H1 (cell line): Measurements from ENCODE around the gene SNRPB2. TPM values are rescaled to one million over a fixed set of nuclear protein-coding genes. Genes with fewer than 3 reads are reported as not detected.

ENCODE experiments used
- BACH1 ChIP-seq: IDR thresholded peaks from 2 replicates; pipeline ENCODE4 v1.6.1; 2012; ENCODE audit warnings: low read length, improper control_type of control experiment
- CHD2 ChIP-seq: IDR thresholded peaks from 2 replicates; pipeline ENCODE4 v1.6.1; 2012; ENCODE audit warnings: low read length, improper control_type of control experiment
- CTBP2 ChIP-seq: IDR thresholded peaks from 2 replicates; pipeline ENCODE4 v1.7.0; 2011; ENCODE audit warnings: borderline replicate concordance, mild to moderate bottlenecking, moderate library complexity, mixed read lengths, low read length; ENCODE audit not compliant: insufficient read depth, insufficient read length
- RXRA ChIP-seq: IDR thresholded peaks from 2 replicates; pipeline ENCODE4 v1.6.1; 2011; ENCODE audit warnings: low read depth, mild to moderate bottlenecking, low read length, moderate library complexity; ENCODE audit not compliant: insufficient read depth
- polyA plus RNA-seq, 7 experiments: library from polyadenylated mRNA; depleted of rRNA in 3 of 7; stranded (reverse) in 5 of 7; unstranded in 2 of 7; fragments of >200 nt in 5 of 7; fragments of 200-250 nt in 2 of 7; gene quantifications; 1 replicate in 5 of 7; 2 replicates in 1 of 7; 4 replicates in 1 of 7; pipeline versions ENCODE4 v1.2.1 to v1.2.3, GENCODE V29; 2011 to 2013; ENCODE audit warnings: missing spikeins in 2 of 7, mixed read lengths in 2 of 7
- total RNA-seq: library from RNA; stranded (reverse); fragmentation: NEBNext Ultra II Directional; extraction: Animal tissue kit (Norgen Biotek cat#: 25700); gene quantifications from 2 replicates; pipeline ENCODE4 v1.2.1, GENCODE V29; 2021
- TF ChIP-seq, protein P1 (sequence below), 3 experiments: IDR thresholded peaks; 1 replicate in 2 of 3; 2 replicates in 1 of 3; pipeline versions ENCODE4 v1.5.1 to v1.6.1; 2011; ENCODE audit warnings: low read length in 3 of 3, mild to moderate bottlenecking in 3 of 3, inconsistent platforms in 2 of 3, low read depth in 1 of 3, moderate library complexity in 1 of 3; ENCODE audit not compliant: insufficient read depth in 1 of 3; ENCODE audit errors: control extremely low read depth in 1 of 3
- TF ChIP-seq, protein P2 (sequence below): fragments of 300-600 bp; sonication (generic); IDR thresholded peaks from 2 replicates; pipeline ENCODE4 v1.7.1; 2012; ENCODE audit warnings: low read length, moderate library complexity, mild to moderate bottlenecking, inconsistent platforms; ENCODE audit not compliant: insufficient replicate concordance

SNRPB2 gene
- total and polyA plus RNA-seq, 2 of the 8 experiments (the other 6 are each of a cell fraction or from before 2014, with no cell fraction given), result 49.4 to 102 TPM

DNA sequence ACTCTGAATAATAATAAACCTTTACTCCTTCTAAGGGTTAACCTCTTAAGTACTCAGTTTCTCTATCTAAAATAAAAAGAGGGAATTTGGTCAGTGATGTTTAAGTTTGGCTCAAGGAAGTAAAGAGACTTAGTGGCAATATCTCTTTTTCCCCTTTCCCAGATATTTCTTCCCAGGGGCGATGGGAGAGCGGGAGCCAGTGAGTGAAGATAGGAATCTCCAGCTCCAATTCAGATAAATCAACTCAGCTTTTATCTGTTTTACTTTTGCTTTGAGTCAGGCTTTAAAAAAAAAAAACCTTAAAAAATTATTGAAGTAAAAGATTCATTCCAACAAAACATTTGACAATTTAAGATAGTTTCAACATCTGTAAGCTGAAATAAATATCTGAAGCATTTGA lies 45.4 kb upstream of the SNRPB2 start (continued):
- TF ChIP-seq CHD2, result no peak
- TF ChIP-seq, protein P1, sequence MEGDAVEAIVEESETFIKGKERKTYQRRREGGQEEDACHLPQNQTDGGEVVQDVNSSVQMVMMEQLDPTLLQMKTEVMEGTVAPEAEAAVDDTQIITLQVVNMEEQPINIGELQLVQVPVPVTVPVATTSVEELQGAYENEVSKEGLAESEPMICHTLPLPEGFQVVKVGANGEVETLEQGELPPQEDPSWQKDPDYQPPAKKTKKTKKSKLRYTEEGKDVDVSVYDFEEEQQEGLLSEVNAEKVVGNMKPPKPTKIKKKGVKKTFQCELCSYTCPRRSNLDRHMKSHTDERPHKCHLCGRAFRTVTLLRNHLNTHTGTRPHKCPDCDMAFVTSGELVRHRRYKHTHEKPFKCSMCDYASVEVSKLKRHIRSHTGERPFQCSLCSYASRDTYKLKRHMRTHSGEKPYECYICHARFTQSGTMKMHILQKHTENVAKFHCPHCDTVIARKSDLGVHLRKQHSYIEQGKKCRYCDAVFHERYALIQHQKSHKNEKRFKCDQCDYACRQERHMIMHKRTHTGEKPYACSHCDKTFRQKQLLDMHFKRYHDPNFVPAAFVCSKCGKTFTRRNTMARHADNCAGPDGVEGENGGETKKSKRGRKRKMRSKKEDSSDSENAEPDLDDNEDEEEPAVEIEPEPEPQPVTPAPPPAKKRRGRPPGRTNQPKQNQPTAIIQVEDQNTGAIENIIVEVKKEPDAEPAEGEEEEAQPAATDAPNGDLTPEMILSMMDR (IDR thresholded peaks at IDR 0.05; ENCODE audit: control extremely low read depth in 1 of 3, insufficient read depth in 1 of 3, low read depth in 1 of 3, low read length in 3 of 3), result no peak
- TF ChIP-seq, protein P2, sequence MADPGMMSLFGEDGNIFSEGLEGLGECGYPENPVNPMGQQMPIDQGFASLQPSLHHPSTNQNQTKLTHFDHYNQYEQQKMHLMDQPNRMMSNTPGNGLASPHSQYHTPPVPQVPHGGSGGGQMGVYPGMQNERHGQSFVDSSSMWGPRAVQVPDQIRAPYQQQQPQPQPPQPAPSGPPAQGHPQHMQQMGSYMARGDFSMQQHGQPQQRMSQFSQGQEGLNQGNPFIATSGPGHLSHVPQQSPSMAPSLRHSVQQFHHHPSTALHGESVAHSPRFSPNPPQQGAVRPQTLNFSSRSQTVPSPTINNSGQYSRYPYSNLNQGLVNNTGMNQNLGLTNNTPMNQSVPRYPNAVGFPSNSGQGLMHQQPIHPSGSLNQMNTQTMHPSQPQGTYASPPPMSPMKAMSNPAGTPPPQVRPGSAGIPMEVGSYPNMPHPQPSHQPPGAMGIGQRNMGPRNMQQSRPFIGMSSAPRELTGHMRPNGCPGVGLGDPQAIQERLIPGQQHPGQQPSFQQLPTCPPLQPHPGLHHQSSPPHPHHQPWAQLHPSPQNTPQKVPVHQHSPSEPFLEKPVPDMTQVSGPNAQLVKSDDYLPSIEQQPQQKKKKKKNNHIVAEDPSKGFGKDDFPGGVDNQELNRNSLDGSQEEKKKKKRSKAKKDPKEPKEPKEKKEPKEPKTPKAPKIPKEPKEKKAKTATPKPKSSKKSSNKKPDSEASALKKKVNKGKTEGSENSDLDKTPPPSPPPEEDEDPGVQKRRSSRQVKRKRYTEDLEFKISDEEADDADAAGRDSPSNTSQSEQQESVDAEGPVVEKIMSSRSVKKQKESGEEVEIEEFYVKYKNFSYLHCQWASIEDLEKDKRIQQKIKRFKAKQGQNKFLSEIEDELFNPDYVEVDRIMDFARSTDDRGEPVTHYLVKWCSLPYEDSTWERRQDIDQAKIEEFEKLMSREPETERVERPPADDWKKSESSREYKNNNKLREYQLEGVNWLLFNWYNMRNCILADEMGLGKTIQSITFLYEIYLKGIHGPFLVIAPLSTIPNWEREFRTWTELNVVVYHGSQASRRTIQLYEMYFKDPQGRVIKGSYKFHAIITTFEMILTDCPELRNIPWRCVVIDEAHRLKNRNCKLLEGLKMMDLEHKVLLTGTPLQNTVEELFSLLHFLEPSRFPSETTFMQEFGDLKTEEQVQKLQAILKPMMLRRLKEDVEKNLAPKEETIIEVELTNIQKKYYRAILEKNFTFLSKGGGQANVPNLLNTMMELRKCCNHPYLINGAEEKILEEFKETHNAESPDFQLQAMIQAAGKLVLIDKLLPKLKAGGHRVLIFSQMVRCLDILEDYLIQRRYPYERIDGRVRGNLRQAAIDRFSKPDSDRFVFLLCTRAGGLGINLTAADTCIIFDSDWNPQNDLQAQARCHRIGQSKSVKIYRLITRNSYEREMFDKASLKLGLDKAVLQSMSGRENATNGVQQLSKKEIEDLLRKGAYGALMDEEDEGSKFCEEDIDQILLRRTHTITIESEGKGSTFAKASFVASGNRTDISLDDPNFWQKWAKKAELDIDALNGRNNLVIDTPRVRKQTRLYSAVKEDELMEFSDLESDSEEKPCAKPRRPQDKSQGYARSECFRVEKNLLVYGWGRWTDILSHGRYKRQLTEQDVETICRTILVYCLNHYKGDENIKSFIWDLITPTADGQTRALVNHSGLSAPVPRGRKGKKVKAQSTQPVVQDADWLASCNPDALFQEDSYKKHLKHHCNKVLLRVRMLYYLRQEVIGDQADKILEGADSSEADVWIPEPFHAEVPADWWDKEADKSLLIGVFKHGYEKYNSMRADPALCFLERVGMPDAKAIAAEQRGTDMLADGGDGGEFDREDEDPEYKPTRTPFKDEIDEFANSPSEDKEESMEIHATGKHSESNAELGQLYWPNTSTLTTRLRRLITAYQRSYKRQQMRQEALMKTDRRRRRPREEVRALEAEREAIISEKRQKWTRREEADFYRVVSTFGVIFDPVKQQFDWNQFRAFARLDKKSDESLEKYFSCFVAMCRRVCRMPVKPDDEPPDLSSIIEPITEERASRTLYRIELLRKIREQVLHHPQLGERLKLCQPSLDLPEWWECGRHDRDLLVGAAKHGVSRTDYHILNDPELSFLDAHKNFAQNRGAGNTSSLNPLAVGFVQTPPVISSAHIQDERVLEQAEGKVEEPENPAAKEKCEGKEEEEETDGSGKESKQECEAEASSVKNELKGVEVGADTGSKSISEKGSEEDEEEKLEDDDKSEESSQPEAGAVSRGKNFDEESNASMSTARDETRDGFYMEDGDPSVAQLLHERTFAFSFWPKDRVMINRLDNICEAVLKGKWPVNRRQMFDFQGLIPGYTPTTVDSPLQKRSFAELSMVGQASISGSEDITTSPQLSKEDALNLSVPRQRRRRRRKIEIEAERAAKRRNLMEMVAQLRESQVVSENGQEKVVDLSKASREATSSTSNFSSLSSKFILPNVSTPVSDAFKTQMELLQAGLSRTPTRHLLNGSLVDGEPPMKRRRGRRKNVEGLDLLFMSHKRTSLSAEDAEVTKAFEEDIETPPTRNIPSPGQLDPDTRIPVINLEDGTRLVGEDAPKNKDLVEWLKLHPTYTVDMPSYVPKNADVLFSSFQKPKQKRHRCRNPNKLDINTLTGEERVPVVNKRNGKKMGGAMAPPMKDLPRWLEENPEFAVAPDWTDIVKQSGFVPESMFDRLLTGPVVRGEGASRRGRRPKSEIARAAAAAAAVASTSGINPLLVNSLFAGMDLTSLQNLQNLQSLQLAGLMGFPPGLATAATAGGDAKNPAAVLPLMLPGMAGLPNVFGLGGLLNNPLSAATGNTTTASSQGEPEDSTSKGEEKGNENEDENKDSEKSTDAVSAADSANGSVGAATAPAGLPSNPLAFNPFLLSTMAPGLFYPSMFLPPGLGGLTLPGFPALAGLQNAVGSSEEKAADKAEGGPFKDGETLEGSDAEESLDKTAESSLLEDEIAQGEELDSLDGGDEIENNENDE, result no peak
- no peak for TF ChIP-seq CTBP2
- TF ChIP-seq BACH1, result no peak
- TF ChIP-seq RXRA, result no peak
